Measurements from ENCODE around the gene CACNA1B.

CACNA1B gene

GRCh38 chr9:137971477-137972138 lies 94.0 kb downstream of the CACNA1B start:
- Histone ChIP-seq H2BK120ac (ENCODE audit: low read depth, low read length) (no peak overlapping the region), H3K27ac (ENCODE audit: low read length, poor library complexity, severe bottlenecking) (no peak overlapping the region), H3K4me2 (ENCODE audit: low read length, poor library complexity, severe bottlenecking) (no peak overlapping the region), H3K18ac (ENCODE audit: low read depth in 1 of 2, low read length in 2 of 2) (no peak overlapping the region), H2BK15ac (ENCODE audit: low read depth, poor library complexity, severe bottlenecking) (no peak overlapping the region), H3K4me1 (ENCODE audit: control insufficient read depth, insufficient read depth, low read depth, low read length) (no peaks in the 10 kb centered on the region), H3K36me3 (ENCODE audit: control insufficient read depth in 1 of 2, insufficient read depth in 2 of 2, low read depth in 1 of 2, low read length in 2 of 2) (no peaks in the 10 kb centered on the region), H2BK12ac (ENCODE audit: low read length in 2 of 2) (no peak overlapping the region), H2AK5ac (ENCODE audit: low read length, severe bottlenecking) (no peak overlapping the region), H4K8ac (ENCODE audit: low read length) (no peak overlapping the region), H3K27me3 (ENCODE audit: control insufficient read depth in 1 of 2, insufficient read depth in 1 of 2, low read length in 2 of 2) (peaks cover 0 to 27% of the 10 kb centered on the region in 2 experiments), H4K91ac (ENCODE audit: low read length) (no peak overlapping the region), H3K4me3 (ENCODE audit: insufficient read depth in 1 of 2, low read depth in 1 of 2, low read length in 2 of 2) (no peak overlapping the region), H3K23ac (ENCODE audit: low read length in 2 of 2) (no peak overlapping the region), H3K9me3 (ENCODE audit: control insufficient read depth, low read length) (no peaks in the 10 kb centered on the region), H3K14ac (ENCODE audit: low read length in 2 of 2) (no peak overlapping the region), H3K9ac (ENCODE audit: low read length) (no peak overlapping the region), H3K4ac (ENCODE audit: low read depth in 1 of 2, low read length in 2 of 2) (no peak overlapping the region), H2BK5ac (ENCODE audit: low read depth, low read length, poor library complexity, severe bottlenecking) (no peak overlapping the region), H3K79me1 (replicated peaks; ENCODE audit: low read length, poor library complexity, severe bottlenecking) (no peaks in the 10 kb centered on the region), H2AFZ (ENCODE audit: low read depth, low read length) (no peak overlapping the region)
- WGBS, result 84% methylated on average over 15 of the region's 16 CpGs
- DNase-seq, result no peak

- H3K14ac ChIP-seq (ENCODE audit: low read length in 2 of 2), result no peak overlapping the region
- no peak overlapping the region for H2BK120ac ChIP-seq (ENCODE audit: low read depth, low read length)
- H3K36me3 ChIP-seq (ENCODE audit: control insufficient read depth in 1 of 2, insufficient read depth in 2 of 2, low read depth in 1 of 2, low read length in 2 of 2), result no peaks in the 10 kb centered on the region
- no peak overlapping the region for H4K91ac ChIP-seq (ENCODE audit: low read length)
- H3K23ac ChIP-seq (ENCODE audit: low read length in 2 of 2), result no peak overlapping the region
- H3K9ac ChIP-seq (ENCODE audit: low read length), result no peak overlapping the region
- H4K8ac ChIP-seq (ENCODE audit: low read length), result no peak overlapping the region
- no peak overlapping the region for H2AK5ac ChIP-seq (ENCODE audit: low read length, severe bottlenecking)
- H3K9me3 ChIP-seq (ENCODE audit: control insufficient read depth, low read length), result no peaks in the 10 kb centered on the region
- H2BK15ac ChIP-seq (ENCODE audit: low read depth, poor library complexity, severe bottlenecking), result no peak overlapping the region
- H2AFZ ChIP-seq (ENCODE audit: low read depth, low read length), result no peak overlapping the region
- no peak overlapping the region for H3K4ac ChIP-seq (ENCODE audit: low read depth in 1 of 2, low read length in 2 of 2)
- peaks cover 0 to 22% of the 10 kb centered on the region in 2 experiments for H3K27me3 ChIP-seq (ENCODE audit: control insufficient read depth in 1 of 2, insufficient read depth in 1 of 2, low read length in 2 of 2)
- H3K4me1 ChIP-seq (ENCODE audit: control insufficient read depth, insufficient read depth, low read depth, low read length), result no peaks in the 10 kb centered on the region
- H3K4me2 ChIP-seq (ENCODE audit: low read length, poor library complexity, severe bottlenecking), result no peak overlapping the region
- H2BK12ac ChIP-seq (ENCODE audit: low read length in 2 of 2), result no peak overlapping the region
- no peak overlapping the region for H3K18ac ChIP-seq (ENCODE audit: low read depth in 1 of 2, low read length in 2 of 2)
- 89% methylated on average over 16 of the region's 16 CpGs for WGBS
- no peak overlapping the region for H2BK5ac ChIP-seq (ENCODE audit: low read depth, low read length, poor library complexity, severe bottlenecking)
- no peak overlapping the region for H3K27ac ChIP-seq (ENCODE audit: low read length, poor library complexity, severe bottlenecking)
- no peak for DNase-seq
- H3K4me3 ChIP-seq (ENCODE audit: insufficient read depth in 1 of 2, low read depth in 1 of 2, low read length in 2 of 2), result no peak overlapping the region
- no peaks in the 10 kb centered on the region for H3K79me1 ChIP-seq (replicated peaks; ENCODE audit: low read length, poor library complexity, severe bottlenecking)
Measured at GRCh38 chr9:137972355-137972987, 94.9 kb downstream of the CACNA1B start.

GRCh38 chr9:137972988-137973470 lies 95.4 kb downstream of the CACNA1B start:
- H3K9ac ChIP-seq (ENCODE audit: low read length), result no peak overlapping the region
- H3K4me1 ChIP-seq (ENCODE audit: control insufficient read depth, insufficient read depth, low read depth, low read length), result no peaks in the 10 kb centered on the region
- no peak overlapping the region for H3K4ac ChIP-seq (ENCODE audit: low read depth in 1 of 2, low read length in 2 of 2)
- H2BK120ac ChIP-seq (ENCODE audit: low read depth, low read length), result no peak overlapping the region
- no peak overlapping the region for H3K4me2 ChIP-seq (ENCODE audit: low read length, poor library complexity, severe bottlenecking)
- H2AFZ ChIP-seq (ENCODE audit: low read depth, low read length), result no peak overlapping the region
- H4K8ac ChIP-seq (ENCODE audit: low read length), result no peak overlapping the region
- H2BK5ac ChIP-seq (ENCODE audit: low read depth, low read length, poor library complexity, severe bottlenecking), result no peak overlapping the region
- no peak overlapping the region for H3K27ac ChIP-seq (ENCODE audit: low read length, poor library complexity, severe bottlenecking)
- no peak overlapping the region for H2AK5ac ChIP-seq (ENCODE audit: low read length, severe bottlenecking)
- H2BK15ac ChIP-seq (ENCODE audit: low read depth, poor library complexity, severe bottlenecking), result no peak overlapping the region
- no peak overlapping the region for H2BK12ac ChIP-seq (ENCODE audit: low read length in 2 of 2)
- no peak for DNase-seq
- H3K14ac ChIP-seq (ENCODE audit: low read length in 2 of 2), result no peak overlapping the region
- H3K36me3 ChIP-seq (ENCODE audit: control insufficient read depth in 1 of 2, insufficient read depth in 2 of 2, low read depth in 1 of 2, low read length in 2 of 2), result no peaks in the 10 kb centered on the region
- H3K9me3 ChIP-seq (ENCODE audit: control insufficient read depth, low read length), result no peaks in the 10 kb centered on the region
- H3K79me1 ChIP-seq (replicated peaks; ENCODE audit: low read length, poor library complexity, severe bottlenecking), result no peaks in the 10 kb centered on the region
- H4K91ac ChIP-seq (ENCODE audit: low read length), result no peak overlapping the region
- H3K4me3 ChIP-seq (ENCODE audit: insufficient read depth in 1 of 2, low read depth in 1 of 2, low read length in 2 of 2), result no peak overlapping the region
- H3K27me3 ChIP-seq (ENCODE audit: control insufficient read depth in 1 of 2, insufficient read depth in 1 of 2, low read length in 2 of 2), result peaks cover 0 to 17% of the 10 kb centered on the region in 2 experiments
- no peak overlapping the region for H3K18ac ChIP-seq (ENCODE audit: low read depth in 1 of 2, low read length in 2 of 2)
- WGBS, result 82% methylated on average over 13 of the region's 13 CpGs
- no peak overlapping the region for H3K23ac ChIP-seq (ENCODE audit: low read length in 2 of 2)

- Histone ChIP-seq H3K14ac (ENCODE audit: low read length in 2 of 2) (no peak overlapping the region), H3K27me3 (ENCODE audit: control insufficient read depth in 1 of 2, insufficient read depth in 1 of 2, low read length in 2 of 2) (peaks cover 0 to 11% of the 10 kb centered on the region in 2 experiments), H2BK120ac (ENCODE audit: low read depth, low read length) (no peak overlapping the region), H2BK5ac (ENCODE audit: low read depth, low read length, poor library complexity, severe bottlenecking) (no peak overlapping the region), H4K8ac (ENCODE audit: low read length) (no peak overlapping the region), H3K4me3 (ENCODE audit: insufficient read depth in 1 of 2, low read depth in 1 of 2, low read length in 2 of 2) (no peak overlapping the region), H2BK12ac (ENCODE audit: low read length in 2 of 2) (no peak overlapping the region), H3K9ac (ENCODE audit: low read length) (no peak overlapping the region), H3K4ac (ENCODE audit: low read depth in 1 of 2, low read length in 2 of 2) (no peak overlapping the region), H3K18ac (ENCODE audit: low read depth in 1 of 2, low read length in 2 of 2) (no peak overlapping the region), H3K23ac (ENCODE audit: low read length in 2 of 2) (no peak overlapping the region), H3K79me1 (replicated peaks; ENCODE audit: low read length, poor library complexity, severe bottlenecking) (no peaks in the 10 kb centered on the region), H4K91ac (ENCODE audit: low read length) (no peak overlapping the region), H3K27ac (ENCODE audit: low read length, poor library complexity, severe bottlenecking) (no peak overlapping the region), H2AFZ (ENCODE audit: low read depth, low read length) (no peak overlapping the region), H3K4me1 (ENCODE audit: control insufficient read depth, insufficient read depth, low read depth, low read length) (no peaks in the 10 kb centered on the region), H2AK5ac (ENCODE audit: low read length, severe bottlenecking) (no peak overlapping the region), H3K4me2 (ENCODE audit: low read length, poor library complexity, severe bottlenecking) (no peak overlapping the region), H3K36me3 (ENCODE audit: control insufficient read depth in 1 of 2, insufficient read depth in 2 of 2, low read depth in 1 of 2, low read length in 2 of 2) (no peaks in the 10 kb centered on the region), H2BK15ac (ENCODE audit: low read depth, poor library complexity, severe bottlenecking) (no peak overlapping the region), H3K9me3 (ENCODE audit: control insufficient read depth, low read length) (no peaks in the 10 kb centered on the region)
- DNase-seq, result no peak
- WGBS, result 77% methylated on average over 8 of the region's 10 CpGs
Measured at GRCh38 chr9:137973829-137974416, 96.3 kb downstream of the CACNA1B start.
